Karpas-422 (cell line): ENCODE results near the gene RTN4RL1. TPM values are rescaled to one million over a fixed set of nuclear protein-coding genes. Genes with fewer than 3 reads are reported as not detected.

Experiments used
- DNase-seq: peaks from one replicate; pipeline ENCODE4 v3.0.0-alpha.2; 2015
- H2AFZ ChIP-seq: fragments of 200-600 bp; sonication (generic); 2 replicates; pipeline ENCODE4 v1.6.1; 2014; ENCODE audit warnings: antibody characterized with exemption, low read length, mixed read lengths
- H3K27ac ChIP-seq: fragments of 200-600 bp; sonication (generic); 2 replicates; pipeline ENCODE4 v1.5.1; 2014; ENCODE audit warnings: mild to moderate bottlenecking, low read length, moderate library complexity
- H3K27me3 ChIP-seq: fragments of 200-600 bp; sonication (generic); 2 replicates; pipeline ENCODE4 v1.6.1; 2014; ENCODE audit warnings: low read length, mixed read lengths
- H3K36me3 ChIP-seq: fragments of 200-600 bp; sonication (generic); 2 replicates; pipeline ENCODE4 v1.6.1; 2014; ENCODE audit warnings: low read length, mixed read lengths; ENCODE audit not compliant: insufficient read depth
- H3K4me1 ChIP-seq: fragments of 200-600 bp; sonication (generic); 2 replicates; pipeline ENCODE4 v1.6.1; 2014; ENCODE audit warnings: mild to moderate bottlenecking, low read length, mixed read lengths
- H3K4me2 ChIP-seq: fragments of 200-600 bp; sonication (generic); 2 replicates; pipeline ENCODE4 v1.6.1; 2014; ENCODE audit warnings: low read length, low read depth, mild to moderate bottlenecking; ENCODE audit not compliant: poor library complexity, severe bottlenecking
- H3K4me3 ChIP-seq: fragments of 200-600 bp; sonication (generic); 2 replicates; pipeline ENCODE4 v1.5.1; 2014; ENCODE audit warnings: mild to moderate bottlenecking, antibody characterized with exemption, low read length, mixed read lengths
- H3K79me2 ChIP-seq: fragments of 200-600 bp; sonication (generic); 2 replicates; pipeline ENCODE4 v1.6.1; 2014; ENCODE audit warnings: mild to moderate bottlenecking, low read length, mixed read lengths
- H3K9ac ChIP-seq: fragments of 200-600 bp; sonication (generic); 2 replicates; pipeline ENCODE4 v1.6.0; 2014; ENCODE audit warnings: low read length
- H3K9me2 ChIP-seq: fragments of 200-600 bp; sonication (generic), shearing (Covaris generic); replicated peaks from 2 replicates; pipeline ENCODE4 v1.6.0; 2014; ENCODE audit warnings: mild to moderate bottlenecking, low read length, moderate library complexity; ENCODE audit not compliant: insufficient read depth
- H3K9me3 ChIP-seq: fragments of 300-700, 200-600 bp; sonication (generic); 2 replicates; pipeline ENCODE4 v1.6.1; 2014; ENCODE audit warnings: low read length, mixed read lengths
- H4K20me1 ChIP-seq: fragments of 200-600 bp; sonication (generic); 2 replicates; pipeline ENCODE4 v1.6.1; 2014; ENCODE audit warnings: mild to moderate bottlenecking, antibody characterized with exemption, low read length, low read depth; ENCODE audit not compliant: insufficient read depth
- total RNA-seq: library from RNA; depleted of rRNA; stranded (reverse); fragments of >200 nt; shearing (Covaris generic); gene quantifications from 2 replicates; pipeline ENCODE4 v1.2.3, GENCODE V29; 2014; ENCODE audit warnings: low replicate concordance

Gene RTN4RL1
- total RNA-seq, 1 experiment from 2014 or later, result 0.30 TPM

DNA sequence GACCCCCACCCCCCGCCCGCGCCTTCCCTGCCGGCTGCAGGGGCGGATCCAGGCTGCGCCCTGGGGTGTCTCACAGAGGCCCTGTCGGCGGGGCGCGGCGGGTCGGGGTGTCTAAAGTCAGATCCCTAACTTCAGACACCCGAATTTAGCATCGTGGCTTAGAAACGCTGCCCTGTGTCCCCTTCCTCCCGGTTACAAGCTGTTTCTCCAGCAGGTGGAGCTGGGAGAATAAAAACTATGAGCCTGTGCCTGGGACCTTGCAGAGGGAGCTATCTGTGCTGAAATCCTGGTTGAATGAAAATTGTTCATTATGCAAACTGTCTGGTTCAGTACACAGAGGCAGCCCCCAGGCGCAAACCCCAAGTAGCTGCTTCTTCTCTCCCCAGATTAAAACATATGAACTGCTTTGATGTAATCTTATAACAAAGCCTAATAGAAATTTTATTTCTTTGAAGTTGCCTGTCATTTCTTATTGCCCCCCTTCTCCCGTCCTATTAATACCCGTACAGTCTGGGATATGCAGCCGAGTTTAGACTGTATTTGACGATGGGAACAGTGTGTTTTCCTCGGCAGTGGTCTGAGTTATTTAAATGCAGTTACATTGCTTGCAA is 116.3 kb downstream of the RTN4RL1 start:
- H3K36me3 ChIP-seq, result no peaks in the 10 kb centered on the region
- no peaks in the 10 kb centered on the region for H3K9me3 ChIP-seq
- DNase-seq, result peak; percentile 87
- peak overlapping the region; percentile 62 for H3K4me3 ChIP-seq
- H3K27me3 ChIP-seq, result no peaks in the 10 kb centered on the region
- H3K4me1 ChIP-seq, result peaks cover 50% of the 10 kb centered on the region
- peak overlapping the region; percentile 61; the same call in 1 of the 2 replicates for H2AFZ ChIP-seq
- H4K20me1 ChIP-seq, result no peaks in the 10 kb centered on the region
- H3K79me2 ChIP-seq, result no peaks in the 10 kb centered on the region
- no peak overlapping the region for H3K27ac ChIP-seq
- peak overlapping the region; percentile 59 for H3K9ac ChIP-seq
- peak overlapping the region; percentile 78 for H3K4me2 ChIP-seq
- no peaks in the 10 kb centered on the region for H3K9me2 ChIP-seq

DNA sequence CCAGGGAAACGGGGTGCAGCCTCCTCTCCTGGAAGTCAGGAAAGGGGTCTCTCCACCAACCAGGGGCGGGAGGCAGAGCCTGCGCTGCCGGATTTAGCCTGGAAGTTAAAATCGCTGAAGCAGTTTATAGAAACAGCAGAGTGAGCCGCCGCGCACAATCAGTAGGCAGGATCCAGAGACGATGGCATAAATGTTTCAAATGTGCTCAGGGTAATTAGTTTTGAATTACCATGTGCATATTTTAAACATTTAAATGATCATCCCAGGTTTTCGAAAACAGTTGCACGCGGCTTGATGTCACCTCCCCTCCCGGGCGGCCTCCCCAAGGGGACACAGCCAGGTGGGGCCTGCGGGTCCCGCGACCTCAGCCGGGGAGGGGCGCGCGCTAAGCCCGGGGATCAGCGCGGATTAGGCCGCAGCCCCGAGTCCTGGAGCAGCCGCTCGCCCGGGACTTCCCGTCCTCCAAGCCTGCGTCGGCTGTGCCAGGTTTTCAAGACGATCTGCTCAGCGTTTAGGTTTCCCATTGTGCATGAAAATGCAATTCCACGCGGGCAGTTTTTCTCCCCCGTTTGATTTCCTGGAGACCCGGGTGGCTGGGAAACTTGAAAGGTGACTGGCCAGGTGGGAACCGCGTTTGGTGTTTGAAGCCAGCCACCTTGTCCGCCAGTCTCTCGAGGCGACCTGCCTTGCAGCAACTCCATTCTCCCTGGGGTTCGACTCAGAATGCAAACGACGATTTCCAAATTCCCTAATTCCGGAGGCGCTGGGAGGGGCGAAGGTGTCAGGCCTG is 117.0 kb downstream of the RTN4RL1 start:
- H3K4me3 ChIP-seq, result peak overlapping the region; percentile 62
- peak overlapping the region; percentile 61; the same call in 1 of the 2 replicates for H2AFZ ChIP-seq
- peak overlapping the region; percentile 78 for H3K4me2 ChIP-seq

DNA sequence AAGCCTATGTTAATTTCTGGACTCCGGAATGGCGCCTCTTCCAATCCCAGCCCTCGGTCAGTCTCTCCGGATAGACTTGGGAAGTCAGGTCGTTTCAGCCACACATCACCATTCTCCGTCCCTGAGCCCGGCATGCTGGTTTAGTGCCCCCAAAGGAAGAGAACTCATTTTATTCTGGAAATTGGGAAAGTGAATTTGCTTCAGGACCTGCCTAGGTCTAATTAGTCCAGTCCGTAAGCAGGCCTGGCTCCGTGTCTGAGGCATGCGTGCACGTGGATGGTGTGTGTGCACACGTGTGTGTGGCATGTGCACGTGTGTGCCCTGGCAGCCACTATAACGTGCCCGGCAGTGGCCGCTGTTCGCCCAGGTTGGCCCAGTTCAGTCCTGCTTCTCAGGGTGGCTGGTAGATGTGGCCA is 117.9 kb downstream of the RTN4RL1 start:
- no peaks in the 10 kb centered on the region for H3K79me2 ChIP-seq
- H3K4me3 ChIP-seq, result no peak overlapping the region
- H3K27me3 ChIP-seq, result no peaks in the 10 kb centered on the region
- no peaks in the 10 kb centered on the region for H3K36me3 ChIP-seq
- no peak overlapping the region for H3K4me2 ChIP-seq
- H4K20me1 ChIP-seq, result no peaks in the 10 kb centered on the region
- no peak for DNase-seq
- peaks cover 58% of the 10 kb centered on the region for H3K4me1 ChIP-seq
- H3K9me2 ChIP-seq, result no peaks in the 10 kb centered on the region
- no peaks in the 10 kb centered on the region for H3K9me3 ChIP-seq
- H3K9ac ChIP-seq, result no peak overlapping the region
- H3K27ac ChIP-seq, result no peak overlapping the region
- H2AFZ ChIP-seq, result no peak overlapping the region

More for the DNA sequence above, 117.0 kb downstream of the RTN4RL1 start:
- Histone ChIP-seq H3K4me1 (peaks cover 57% of the 10 kb centered on the region), H3K36me3 (no peaks in the 10 kb centered on the region), H3K9ac (peak overlapping the region; percentile 59), H3K27me3 (no peaks in the 10 kb centered on the region), H4K20me1 (no peaks in the 10 kb centered on the region), H3K27ac (no peak overlapping the region), H3K9me2 (no peaks in the 10 kb centered on the region), H3K9me3 (no peaks in the 10 kb centered on the region), H3K79me2 (no peaks in the 10 kb centered on the region)
- DNase-seq, result peak; percentile 67

DNA sequence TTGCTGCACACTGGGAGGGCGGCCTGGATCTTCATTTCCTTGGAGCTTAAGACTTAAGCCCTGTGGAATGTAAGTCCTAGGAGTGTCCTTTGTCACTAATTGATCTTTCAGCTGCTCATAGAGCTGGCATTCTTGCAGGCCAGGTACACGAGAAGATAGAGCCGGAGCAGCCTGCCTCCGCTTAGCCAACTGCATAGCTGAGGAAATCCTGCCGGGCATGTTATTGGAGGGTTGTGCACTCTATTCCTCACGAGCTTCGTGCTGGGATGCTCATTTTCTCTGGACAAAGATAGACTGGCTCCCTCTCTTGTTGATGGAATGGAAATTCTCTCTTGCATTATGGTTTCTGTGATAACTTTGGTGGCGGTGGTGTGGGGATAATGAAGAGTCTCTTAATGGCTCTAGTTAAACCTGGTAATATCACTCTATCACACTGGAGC is 118.5 kb downstream of the RTN4RL1 start:
- Histone ChIP-seq H4K20me1 (no peaks in the 10 kb centered on the region), H3K9me2 (no peaks in the 10 kb centered on the region), H3K4me3 (no peak overlapping the region), H2AFZ (no peak overlapping the region), H3K9me3 (no peaks in the 10 kb centered on the region), H3K27ac (no peak overlapping the region), H3K36me3 (no peaks in the 10 kb centered on the region), H3K9ac (no peak overlapping the region), H3K79me2 (no peaks in the 10 kb centered on the region), H3K4me1 (peaks cover 58% of the 10 kb centered on the region), H3K4me2 (no peak overlapping the region), H3K27me3 (no peaks in the 10 kb centered on the region)
- no peak for DNase-seq

DNA sequence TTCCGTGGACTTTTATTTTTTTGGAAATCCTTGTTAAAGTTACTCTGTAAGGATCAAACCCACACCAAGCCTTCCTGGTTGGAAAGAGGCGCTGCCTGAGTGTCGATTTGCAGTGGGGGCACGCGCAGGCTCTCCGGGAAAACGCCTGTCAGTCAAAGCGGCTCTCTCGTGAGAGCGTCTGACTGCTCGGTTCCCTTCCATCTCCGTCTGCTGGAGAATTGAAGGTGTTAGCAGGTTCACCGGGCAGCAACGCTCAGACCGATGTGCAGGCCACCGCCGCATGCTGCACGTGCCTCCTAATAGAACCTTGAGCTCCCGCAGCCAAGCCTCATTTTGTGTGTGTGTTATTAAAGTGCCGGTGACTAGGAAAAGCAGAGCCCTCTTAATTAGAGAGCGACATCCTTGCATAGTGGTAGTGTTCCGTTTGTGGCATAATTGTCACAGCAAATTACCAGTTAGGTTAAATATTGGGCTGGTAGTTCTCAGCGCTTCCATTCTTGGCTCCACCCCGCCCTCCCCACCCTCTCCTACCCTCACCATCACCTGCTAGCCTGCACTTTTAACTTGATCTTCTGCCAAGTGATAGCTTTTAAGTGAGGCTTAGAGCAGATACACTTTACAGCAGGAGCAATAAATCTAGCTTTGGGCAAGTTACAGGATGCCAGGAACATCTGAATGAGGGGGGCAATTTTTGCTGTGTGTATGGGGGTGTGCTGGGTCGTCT is 119.8 kb downstream of the RTN4RL1 start:
- Histone ChIP-seq H3K4me2 (peak overlapping the region; percentile 74), H2AFZ (no peak overlapping the region), H3K79me2 (no peaks in the 10 kb centered on the region), H3K9ac (peak overlapping the region; percentile 43), H3K4me3 (peak overlapping the region; percentile 56; the same call in 1 of the 2 replicates), H3K9me2 (no peaks in the 10 kb centered on the region), H3K27me3 (no peaks in the 10 kb centered on the region), H3K4me1 (peaks cover 58% of the 10 kb centered on the region), H3K27ac (peak overlapping the region; percentile 78; the same call in 1 of the 2 replicates), H3K9me3 (no peaks in the 10 kb centered on the region), H3K36me3 (no peaks in the 10 kb centered on the region), H4K20me1 (no peaks in the 10 kb centered on the region)
- no peak for DNase-seq

DNA sequence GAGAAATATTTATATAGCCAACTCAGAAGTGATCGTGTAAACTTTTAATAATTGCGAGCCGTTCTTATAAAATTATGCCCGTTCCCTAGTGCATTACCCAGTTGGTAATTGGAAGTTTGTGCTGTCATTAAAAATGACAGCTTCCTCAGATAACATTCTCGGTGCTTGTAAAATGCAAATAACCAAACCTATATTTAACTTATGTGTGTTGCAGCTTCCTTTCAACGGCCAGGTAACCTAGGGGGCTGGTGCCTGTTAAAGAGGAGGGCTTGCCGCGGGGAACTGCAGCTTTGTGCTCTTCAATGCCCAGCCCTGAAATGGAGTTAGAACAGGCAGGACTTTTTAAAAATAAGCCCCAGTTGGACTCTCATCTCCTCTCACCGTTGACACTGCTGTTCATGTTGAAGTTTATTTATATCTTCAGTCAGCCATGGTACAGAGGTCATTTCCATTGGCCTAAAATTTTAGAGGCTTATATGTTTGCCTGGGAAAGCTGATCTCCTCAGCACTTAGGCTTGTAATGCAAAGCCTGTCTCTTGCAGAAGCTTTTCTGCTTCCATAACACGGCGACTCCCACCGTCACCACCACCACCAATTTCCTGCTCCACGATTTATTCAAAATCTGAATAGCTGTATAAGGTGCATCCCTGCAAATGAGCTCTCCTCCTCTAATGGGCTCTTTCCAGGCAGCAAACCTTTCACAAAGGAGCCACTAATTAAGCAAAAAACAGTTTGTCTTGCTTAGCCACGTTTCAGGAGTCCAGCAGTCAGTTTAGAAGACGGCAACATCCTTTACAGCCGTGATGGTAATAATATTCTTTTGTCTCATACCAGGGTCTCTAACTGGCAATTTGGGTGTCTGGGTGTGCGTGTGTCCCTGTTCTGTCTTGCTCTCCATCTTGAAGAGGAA is 120.6 kb downstream of the RTN4RL1 start:
- peaks cover 50% of the 10 kb centered on the region for H3K4me1 ChIP-seq
- H3K4me3 ChIP-seq, result peak overlapping the region; percentile 56

DNA sequence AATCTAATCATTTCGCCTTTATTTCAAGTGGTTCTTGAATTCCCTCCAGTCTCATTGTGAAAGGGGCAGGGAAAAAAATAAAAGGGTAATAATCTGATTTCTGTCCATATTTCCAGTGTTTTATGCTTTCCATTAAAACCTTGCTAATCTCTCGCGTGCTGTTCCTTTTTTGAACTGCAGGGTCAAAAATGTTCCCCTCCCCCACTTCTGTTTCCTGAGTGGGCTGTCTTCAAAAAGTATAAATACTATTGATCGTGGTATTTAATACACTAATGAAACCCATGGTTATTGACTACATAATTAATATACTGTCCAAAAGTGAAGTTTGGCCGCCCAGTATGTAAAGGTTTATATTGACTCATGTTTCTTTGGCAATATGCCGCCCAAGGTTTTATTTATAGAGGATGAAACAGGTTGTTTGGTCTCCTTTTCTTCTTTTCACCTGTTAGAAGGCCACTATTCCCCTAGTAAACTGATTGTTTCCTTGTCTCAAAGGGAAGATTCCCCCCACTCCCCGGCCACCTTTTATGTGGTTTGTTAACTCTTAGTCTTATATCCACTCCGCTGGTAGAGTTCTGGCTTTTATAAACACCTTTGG is 125.6 kb downstream of the RTN4RL1 start:
- no peak overlapping the region for H3K27ac ChIP-seq
- H4K20me1 ChIP-seq, result 0 out of 2 replicates have a peak, but pooled peaks cover 1% of the 10 kb centered on the region
- no peaks in the 10 kb centered on the region for H3K79me2 ChIP-seq

More for the DNA sequence above, 120.6 kb downstream of the RTN4RL1 start:
- Histone ChIP-seq H3K9me2 (no peaks in the 10 kb centered on the region), H3K9me3 (no peaks in the 10 kb centered on the region), H3K27ac (peak overlapping the region; percentile 78), H3K9ac (peak overlapping the region; percentile 43), H2AFZ (peak overlapping the region; percentile 6; the same call in 1 of the 2 replicates), H4K20me1 (no peaks in the 10 kb centered on the region), H3K27me3 (no peaks in the 10 kb centered on the region), H3K36me3 (no peaks in the 10 kb centered on the region; the same call in 1 of the 2 replicates), H3K4me2 (peak overlapping the region; percentile 74), H3K79me2 (no peaks in the 10 kb centered on the region)
- DNase-seq, result peak; percentile 88

More for the DNA sequence above, 125.6 kb downstream of the RTN4RL1 start:
- Histone ChIP-seq H3K4me2 (no peak overlapping the region), H3K9me3 (no peaks in the 10 kb centered on the region), H3K27me3 (no peaks in the 10 kb centered on the region), H3K9ac (no peak overlapping the region), H3K4me3 (no peak overlapping the region), H3K36me3 (peaks cover 17% of the 10 kb centered on the region; the same call in 1 of the 2 replicates), H3K4me1 (peaks cover 15% of the 10 kb centered on the region), H3K9me2 (no peaks in the 10 kb centered on the region), H2AFZ (no peak overlapping the region)
- no peak for DNase-seq
